HepG2 (cell line): ENCODE data around the gene NUCB1. TPM values are rescaled to one million over a fixed set of nuclear protein-coding genes. Genes with fewer than 3 reads are reported as not detected.

Experiments
- ATAC-seq: fragments of 200-7000 bp; cut with Tn5 transposase; 3 replicates; pipeline ENCODE4 v1.9.1; 2020; ENCODE audit warnings: mild to moderate bottlenecking, moderate library complexity
- BruUV-seq: library from RNA; stranded (reverse); fragments of 400-500 nt; replicated peaks from 2 replicates; lab custom pipeline; 2021; lab: Mats Ljungman, UMichigan
- CTCF ChIA-PET: fragments of 300-600 bp; formaldehyde crosslinking; extraction: SDS; loops from one replicate; lab custom pipeline; 2021; ENCODE audit warnings: low total read pairs, inconsistent platforms, low intra/inter-chr PET ratio; lab: Yijun Ruan, JAX
- POLR2A ChIA-PET: fragments of 350-600 bp; sonication (Branson Sonifier 250); formaldehyde crosslinking; loops from one replicate; lab custom pipeline; 2020; ENCODE audit warnings: antibody characterized with exemption, inconsistent platforms; lab: Yijun Ruan, JAX
- DNase-seq: peaks from one replicate; pipeline ENCODE4 v3.0.0-alpha.2; 2015; ENCODE audit warnings: low spot score
- FAIRE-seq: peaks from 3 replicates; lab custom pipeline; 2011; peaks lifted over from hg19 to GRCh38; lab: Jason Lieb, UNC
- H2AFZ ChIP-seq: one replicate; pipeline ENCODE4 v1.6.1; 2011; ENCODE audit warnings: low read length, inconsistent platforms
- H3K27ac ChIP-seq: fragments of 300-600 bp; 3 replicates; pipeline ENCODE4 v1.8.0; 2011; ENCODE audit warnings: mixed run types, mild to moderate bottlenecking, mixed read lengths, low read length, inconsistent platforms; ENCODE audit not compliant: insufficient read depth; ENCODE audit errors: extremely low read length
- H3K27me3 ChIP-seq, 2 experiments: fragments of 200-600 bp in 1 of 2; 2 replicates in 1 of 2; 3 replicates in 1 of 2; pipeline versions ENCODE4 v1.6.0 to v1.8.0; 2011; ENCODE audit warnings: low read length in 2 of 2, mild to moderate bottlenecking in 2 of 2, moderate library complexity in 2 of 2, inconsistent platforms in 1 of 2; ENCODE audit not compliant: insufficient read depth in 2 of 2, control insufficient read depth in 1 of 2
- H3K36me3 ChIP-seq, 2 experiments: fragments of 200-600 bp in 1 of 2; replicated peaks in 1 of 2; 2 replicates in 1 of 2; 3 replicates in 1 of 2; pipeline versions ENCODE4 v1.5.1 to v1.8.0; 2011; ENCODE audit warnings: low read length in 2 of 2, inconsistent platforms in 1 of 2; ENCODE audit not compliant: insufficient read depth in 2 of 2, control insufficient read depth in 1 of 2
- H3K4me1 ChIP-seq: 2 replicates; pipeline ENCODE4 v1.5.1; 2012; ENCODE audit warnings: low read length, inconsistent platforms; ENCODE audit not compliant: insufficient read depth
- H3K4me2 ChIP-seq: 2 replicates; pipeline ENCODE4 v1.6.0; 2011; ENCODE audit warnings: low read depth, low read length, inconsistent platforms
- H3K4me3 ChIP-seq, 3 experiments: fragments of 200-600 bp in 1 of 3; sonication (generic), shearing (Covaris generic) in 1 of 3; replicated peaks in 1 of 3; 2 replicates each; pipeline ENCODE4 v1.5.1; 2011 to 2016; ENCODE audit warnings: low read length in 3 of 3, inconsistent platforms in 2 of 3, low read depth in 2 of 3, mild to moderate bottlenecking in 2 of 3, control low read depth in 1 of 3, mixed read lengths in 1 of 3; ENCODE audit not compliant: insufficient read depth in 1 of 3
- H3K79me2 ChIP-seq: one replicate; pipeline ENCODE4 v1.6.1; 2011; ENCODE audit warnings: low read length, inconsistent platforms; ENCODE audit not compliant: insufficient read depth
- H3K9ac ChIP-seq: 2 replicates; pipeline ENCODE4 v1.6.0; 2011; ENCODE audit warnings: mild to moderate bottlenecking, low read depth, low read length, inconsistent platforms; ENCODE audit not compliant: insufficient read depth
- H3K9me3 ChIP-seq: 2 replicates; pipeline ENCODE4 v1.5.1; 2012; ENCODE audit warnings: mild to moderate bottlenecking, low read length
- H4K20me1 ChIP-seq: 2 replicates; pipeline ENCODE4 v1.6.0; 2011; ENCODE audit warnings: inconsistent platforms, mild to moderate bottlenecking, low read length, moderate library complexity; ENCODE audit not compliant: insufficient read depth
- ARID5B ChIP-seq: IDR thresholded peaks from 2 replicates; pipeline ENCODE4 v1.4.0; 2020; ENCODE audit warnings: mild to moderate bottlenecking, missing genetic modification reagents
- MBD4 ChIP-seq: IDR thresholded peaks from 2 replicates; pipeline ENCODE4 v1.6.1; 2012; ENCODE audit warnings: low read length, inconsistent platforms, borderline replicate concordance
- ZNF121 ChIP-seq: sonication (generic); formaldehyde crosslinking; IDR thresholded peaks from 2 replicates; pipeline ENCODE4 v1.5.0; 2020; ENCODE audit warnings: mild to moderate bottlenecking, missing genetic modification reagents
- ZNF253 ChIP-seq: sonication (generic); formaldehyde crosslinking; IDR thresholded peaks from 2 replicates; pipeline ENCODE4 v1.8.0; 2022; ENCODE audit warnings: mild to moderate bottlenecking, missing genetic modification reagents, borderline replicate concordance
- ZNF276 ChIP-seq: sonication (generic); formaldehyde crosslinking; IDR thresholded peaks from 2 replicates; pipeline ENCODE4 v1.4.0; 2020; ENCODE audit warnings: mild to moderate bottlenecking, low read depth, missing genetic modification reagents
- WGBS: methylation state at CpG from one replicate; pipeline ENCODE4 v1.1.6; 2017; ENCODE audit warnings: low lambda C conversion rate; 5-methylcytosine and 5-hydroxymethylcytosine counted together
- in situ Hi-C: cut with HindIII; loops from 2 replicates; pipeline ENCODE4 v1.10.0; 2017; ENCODE audit warnings: low pct_unique_long_range_greater_than_20kb; ENCODE audit not compliant: extremely low pct_ligation_motif_present
- intact Hi-C: fragments of 100-400 bp; cut with micrococcal nuclease; formaldehyde crosslinking; loops from one replicate; pipeline ENCODE4 v1.10.0; 2022; ENCODE audit not compliant: unreplicated experiment
- polyA plus RNA-seq, 8 experiments: library from polyadenylated mRNA; depleted of rRNA in 3 of 8; stranded (reverse) in 7 of 8; unstranded in 1 of 8; fragments of >200 nt; fragmentation: Illumina TruSeq in 4 of 8; extraction: Trizol in 4 of 8; gene quantifications; 2 replicates each; pipeline versions ENCODE4 v1.2.1 to v1.2.3, GENCODE V29; 2011 to 2016; ENCODE audit warnings: low read depth in 4 of 8, missing spikeins in 1 of 8, mixed read lengths in 1 of 8; ENCODE audit not compliant: insufficient read depth in 1 of 8
- total RNA-seq, 5 experiments: library from RNA; depleted of rRNA; stranded (reverse); fragments of >200 nt; fragmentation: Illumina TruSeq; extraction: Trizol; gene quantifications; 2 replicates each; pipeline ENCODE4 v1.2.3, GENCODE V29; 2016; ENCODE audit warnings: low read depth in 1 of 5

Gene NUCB1
- total and polyA plus RNA-seq, 2 of the 13 experiments (the other 11 are each of a cell fraction or from before 2014, with no cell fraction given): 82.3 to 106 TPM

DNA sequence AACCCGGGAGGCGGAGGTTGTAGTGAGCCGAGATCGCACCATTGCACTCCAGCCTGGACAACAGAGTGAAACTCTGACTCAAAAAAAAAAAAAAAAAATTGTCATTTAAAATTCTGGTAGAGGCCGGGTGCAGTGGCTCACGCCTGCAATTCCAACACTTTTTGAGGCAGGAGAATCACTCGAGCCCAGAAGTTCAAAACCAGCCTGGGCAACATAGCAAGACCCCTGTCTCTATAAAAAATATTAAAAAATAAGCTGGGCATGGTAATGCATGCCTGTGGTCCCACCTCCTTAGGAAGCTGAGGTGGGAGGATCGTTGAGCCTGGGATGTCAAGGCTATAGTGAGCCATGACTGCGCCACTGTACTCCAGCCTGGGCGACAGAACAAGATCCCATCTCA, 6.2 kb downstream of the NUCB1 start:
- 97% methylated on average over 10 of the region's 10 CpGs for WGBS
- Histone ChIP-seq H2AFZ (no peak overlapping the region), H3K27ac (no peak overlapping the region), H3K27me3 (no peaks in the 10 kb centered on the region), H4K20me1 (no peaks in the 10 kb centered on the region), H3K9ac (no peak overlapping the region), H3K36me3 (peaks cover 10 to 32% of the 10 kb centered on the region in 2 experiments; a peak in 4 of 5 replicates), H3K79me2 (peaks cover 5% of the 10 kb centered on the region), H3K4me3 (no peak overlapping the region), H3K9me3 (no peaks in the 10 kb centered on the region), H3K4me1 (peaks cover 36% of the 10 kb centered on the region), H3K4me2 (no peak overlapping the region)
- intact Hi-C loops (no loop called here), in situ Hi-C loops (no loop called here)
- TF ChIP-seq ZNF121: 0 out of 2 replicates have a peak, but pooled peaks have one; percentile 42
- no peak for TF ChIP-seq MBD4
- TF ChIP-seq ARID5B (CRISPR knock-in tag): no peak
- no peak for TF ChIP-seq ZNF253 (CRISPR knock-in tag)
- no peak for TF ChIP-seq ZNF276 (CRISPR knock-in tag)
- DNase-seq (no peak), ATAC-seq (no peak), FAIRE-seq (no peak)
- BruUV-seq: no TSS peak
- CTCF ChIA-PET: no interaction called here
- POLR2A ChIA-PET: no interaction called here
